NCI-H524 treated with DMSO at 0.1 percent for 48 hours (cell line): ENCODE measurements around the gene BORCS5.
"Not testable (repeated sequence)": the region's sequence is repeated elsewhere in the genome, so short reads cannot be mapped to it uniquely, and the experiment has no call there.

ENCODE experiments used
- DNase-seq: peaks from one replicate; lab custom pipeline; 2025; lab: John Stamatoyannopoulos, UW

BORCS5 gene

GRCh38 chr12:12461923-12462315 is 105.0 kb downstream of the BORCS5 start:
- DNase-seq: no peak

- DNase-seq: no peak
Measured at GRCh38 chr12:12465522-12465921, 108.6 kb downstream of the BORCS5 start.

- no peak for DNase-seq
Measured at GRCh38 chr12:12466157-12466556, 109.3 kb downstream of the BORCS5 start.

GRCh38 chr12:12467264-12467663 is 110.4 kb downstream of the BORCS5 start:
- no peak for DNase-seq

GRCh38 chr12:12467688-12468261 is 110.9 kb downstream of the BORCS5 start:
- DNase-seq: no peak

- no peak for DNase-seq
Measured at GRCh38 chr12:12468575-12468974, 111.7 kb downstream of the BORCS5 start.

GRCh38 chr12:12469386-12469785 is 112.5 kb downstream of the BORCS5 start:
- DNase-seq: no peak

GRCh38 chr12:12470751-12471306 is 114.0 kb downstream of the BORCS5 start:
- no peak for DNase-seq

GRCh38 chr12:12471982-12472961 is 115.4 kb downstream of the BORCS5 start:
- DNase-seq: not testable (repeated sequence)

- no peak for DNase-seq
Measured at GRCh38 chr12:12473223-12473622, 116.3 kb downstream of the BORCS5 start.

- no peak for DNase-seq
Measured at GRCh38 chr12:12474471-12474928, 117.6 kb downstream of the BORCS5 start.

- DNase-seq: no peak
Measured at GRCh38 chr12:12474931-12475795, 118.3 kb downstream of the BORCS5 start.

GRCh38 chr12:12476857-12477531 is 120.1 kb downstream of the BORCS5 start:
- DNase-seq: no peak

GRCh38 chr12:12477532-12477890 is 120.6 kb downstream of the BORCS5 start:
- no peak for DNase-seq

- DNase-seq: no peak
Measured at GRCh38 chr12:12480074-12480473, 123.2 kb downstream of the BORCS5 start.

- no peak for DNase-seq
Measured at GRCh38 chr12:12481631-12482030, 124.8 kb downstream of the BORCS5 start.

GRCh38 chr12:12482150-12482761 is 125.4 kb downstream of the BORCS5 start:
- no peak for DNase-seq

GRCh38 chr12:12482959-12483358 is 126.1 kb downstream of the BORCS5 start:
- no peak for DNase-seq

- no peak for DNase-seq
Measured at GRCh38 chr12:12483438-12483837, 126.6 kb downstream of the BORCS5 start.

GRCh38 chr12:12486661-12487240 is 129.9 kb downstream of the BORCS5 start:
- DNase-seq: no peak

GRCh38 chr12:12487490-12487889 is 130.6 kb downstream of the BORCS5 start:
- DNase-seq: no peak
